ENCODE results near the gene HOXA11. TPM values are rescaled to one million over a fixed set of nuclear protein-coding genes. Genes with fewer than 3 reads are reported as not detected.
A peak's percentile ranks its signal among the peaks of the same experiment; 100 is the strongest.

The HOXA11 gene
- 10 to 100 TPM; 33.1 to 42.1 (median 39.1) TPM for total RNA-seq (2021; fragmentation: NEBNext Ultra II Directional; extraction: Animal tissue kit (Norgen Biotek cat#: 25700))
- long read RNA-seq, transcript HOXA11-201 (2 exons, 2,295 nt), result major isoform, 8 of 15 reads
- long read RNA-seq, partial matches to known transcripts, result 0 of 15 reads
- long read RNA-seq, other reads (novel, unspliced or antisense), result 7 of 15 reads

GRCh38 chr7:27185013-27185853 is at the start of gene HOXA11:
TSS of gene HOXA11 (minus strand) at chr7:27185232. CDS start at chr7:27185144, 88 bp downstream.
- Mint-ChIP-seq H3K36me3 (ENCODE audit: low read depth) (peaks cover 29% of the 10 kb centered on the region), H3K4me1 (ENCODE audit: low read depth) (peaks cover 71% of the 10 kb centered on the region), H3K27me3 (ENCODE audit: insufficient read depth) (peaks cover 23% of the 10 kb centered on the region), H3K9me3 (no peaks in the 10 kb centered on the region), H3K27ac (peak within 1 kb of the TSS; percentile 97), H3K4me3 (peak within 1 kb of the TSS; percentile 93)
- TF ChIP-seq, protein P1, sequence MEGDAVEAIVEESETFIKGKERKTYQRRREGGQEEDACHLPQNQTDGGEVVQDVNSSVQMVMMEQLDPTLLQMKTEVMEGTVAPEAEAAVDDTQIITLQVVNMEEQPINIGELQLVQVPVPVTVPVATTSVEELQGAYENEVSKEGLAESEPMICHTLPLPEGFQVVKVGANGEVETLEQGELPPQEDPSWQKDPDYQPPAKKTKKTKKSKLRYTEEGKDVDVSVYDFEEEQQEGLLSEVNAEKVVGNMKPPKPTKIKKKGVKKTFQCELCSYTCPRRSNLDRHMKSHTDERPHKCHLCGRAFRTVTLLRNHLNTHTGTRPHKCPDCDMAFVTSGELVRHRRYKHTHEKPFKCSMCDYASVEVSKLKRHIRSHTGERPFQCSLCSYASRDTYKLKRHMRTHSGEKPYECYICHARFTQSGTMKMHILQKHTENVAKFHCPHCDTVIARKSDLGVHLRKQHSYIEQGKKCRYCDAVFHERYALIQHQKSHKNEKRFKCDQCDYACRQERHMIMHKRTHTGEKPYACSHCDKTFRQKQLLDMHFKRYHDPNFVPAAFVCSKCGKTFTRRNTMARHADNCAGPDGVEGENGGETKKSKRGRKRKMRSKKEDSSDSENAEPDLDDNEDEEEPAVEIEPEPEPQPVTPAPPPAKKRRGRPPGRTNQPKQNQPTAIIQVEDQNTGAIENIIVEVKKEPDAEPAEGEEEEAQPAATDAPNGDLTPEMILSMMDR (IDR thresholded peaks at IDR 0.05), result no peak
- DNase-seq, result peak; percentile 97

- H3K4me1 Mint-ChIP-seq (ENCODE audit: low read depth), result no peaks in the 10 kb centered on the region
- no peaks in the 10 kb centered on the region for H3K36me3 Mint-ChIP-seq (ENCODE audit: low read depth)
- H3K9me3 Mint-ChIP-seq, result no peaks in the 10 kb centered on the region
- no peak overlapping the region for H3K4me3 Mint-ChIP-seq
- no peak for DNase-seq
- TF ChIP-seq, protein P1 (IDR thresholded peaks at IDR 0.05), result no peak
- H3K27me3 Mint-ChIP-seq (ENCODE audit: insufficient read depth), result peaks cover 10% of the 10 kb centered on the region
- no peak overlapping the region for H3K27ac Mint-ChIP-seq
These were observed 44.4 kb upstream of the HOXA11 start for GRCh38 chr7:27229448-27229847.

GRCh38 chr7:27224983-27225934 is 40.2 kb upstream of the HOXA11 start:
- H3K4me1 Mint-ChIP-seq (ENCODE audit: low read depth), result no peaks in the 10 kb centered on the region
- no peak overlapping the region for H3K27ac Mint-ChIP-seq
- peaks cover 24% of the 10 kb centered on the region for H3K27me3 Mint-ChIP-seq (ENCODE audit: insufficient read depth)
- no peak for DNase-seq
- no peak overlapping the region for H3K4me3 Mint-ChIP-seq
- TF ChIP-seq, protein P1 (IDR thresholded peaks at IDR 0.05), result no peak
- H3K9me3 Mint-ChIP-seq, result no peaks in the 10 kb centered on the region
- no peaks in the 10 kb centered on the region for H3K36me3 Mint-ChIP-seq (ENCODE audit: low read depth)

- Mint-ChIP-seq H3K27ac (no peak overlapping the region), H3K36me3 (ENCODE audit: low read depth) (no peaks in the 10 kb centered on the region), H3K27me3 (ENCODE audit: insufficient read depth) (peaks cover 30% of the 10 kb centered on the region), H3K4me3 (no peak overlapping the region), H3K4me1 (ENCODE audit: low read depth) (no peaks in the 10 kb centered on the region), H3K9me3 (no peaks in the 10 kb centered on the region)
- TF ChIP-seq, protein P1 (IDR thresholded peaks at IDR 0.05), result no peak
- DNase-seq, result no peak
These were observed 39.0 kb upstream of the HOXA11 start for GRCh38 chr7:27223941-27224575.

Measured in HFFc6 (cell line).